Dendritic cell treated with granulocyte-macrophage colony-stimulating factor and Interleukin-4, amounts not matched to agents 40 ng/mL and 50 ng/mL, for 4 days (primary cell): ENCODE results near the gene AMFR.

Experiments
- H3K27ac Mint-ChIP-seq: one replicate; pipeline ENCODE4 v1.8.0; 2022; ENCODE audit warnings: mild to moderate bottlenecking, mixed read lengths
- H3K27me3 Mint-ChIP-seq: one replicate; pipeline ENCODE4 v1.8.0; 2022; ENCODE audit warnings: mild to moderate bottlenecking, mixed read lengths
- H3K36me3 Mint-ChIP-seq: one replicate; pipeline ENCODE4 v1.8.0; 2022; ENCODE audit warnings: low read depth, mixed read lengths
- H3K4me1 Mint-ChIP-seq: one replicate; pipeline ENCODE4 v1.8.0; 2022; ENCODE audit warnings: low read depth, mixed read lengths
- H3K4me3 Mint-ChIP-seq: one replicate; pipeline ENCODE4 v1.8.0; 2022; ENCODE audit warnings: mild to moderate bottlenecking, moderate library complexity, mixed read lengths
- H3K9me3 Mint-ChIP-seq: one replicate; pipeline ENCODE4 v1.8.0; 2022; ENCODE audit warnings: mixed read lengths
- intact Hi-C: fragments of 100-400 bp; cut with micrococcal nuclease; formaldehyde crosslinking; loops from one replicate; pipeline ENCODE4 v1.15.0; 2022

AMFR gene

DNA sequence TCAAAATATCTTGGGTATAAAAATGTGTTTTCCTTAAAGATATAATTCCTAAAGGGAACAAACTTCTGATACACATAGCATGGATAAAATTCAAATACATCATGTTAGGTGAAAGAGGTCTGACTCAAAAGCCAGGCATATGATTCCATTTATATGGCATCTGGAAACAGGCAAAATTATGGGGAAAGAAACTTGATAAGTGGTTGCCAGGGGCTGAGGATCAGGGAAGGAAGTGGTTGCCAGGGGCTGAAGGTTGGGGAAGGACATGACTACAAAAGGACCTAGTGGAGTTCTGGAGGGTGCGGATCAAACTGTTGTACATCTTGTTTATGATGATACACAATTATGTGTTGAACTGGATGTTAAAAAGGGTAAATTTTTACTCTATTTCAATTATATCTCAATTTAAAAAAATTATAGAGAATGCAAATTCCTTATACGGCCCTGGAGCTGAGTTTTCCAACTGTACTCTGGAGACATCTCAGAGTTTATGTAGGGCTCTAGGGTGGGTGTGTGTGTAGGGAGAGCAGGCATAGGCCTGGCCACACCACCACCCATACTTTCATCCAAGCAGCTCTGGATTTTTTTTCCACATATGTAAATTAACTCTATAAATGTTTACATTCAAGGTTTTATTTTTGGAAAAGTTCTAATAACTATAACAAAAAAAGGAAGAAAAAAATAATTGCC, 55.0 kb downstream of the AMFR start:
- Mint-ChIP-seq H3K4me1 (no peaks in the 10 kb centered on the region), H3K4me3 (no peak overlapping the region), H3K36me3 (peaks cover 82% of the 10 kb centered on the region), H3K27me3 (no peaks in the 10 kb centered on the region), H3K9me3 (no peaks in the 10 kb centered on the region), H3K27ac (no peak overlapping the region)
- intact Hi-C loops, result no loop called here

DNA sequence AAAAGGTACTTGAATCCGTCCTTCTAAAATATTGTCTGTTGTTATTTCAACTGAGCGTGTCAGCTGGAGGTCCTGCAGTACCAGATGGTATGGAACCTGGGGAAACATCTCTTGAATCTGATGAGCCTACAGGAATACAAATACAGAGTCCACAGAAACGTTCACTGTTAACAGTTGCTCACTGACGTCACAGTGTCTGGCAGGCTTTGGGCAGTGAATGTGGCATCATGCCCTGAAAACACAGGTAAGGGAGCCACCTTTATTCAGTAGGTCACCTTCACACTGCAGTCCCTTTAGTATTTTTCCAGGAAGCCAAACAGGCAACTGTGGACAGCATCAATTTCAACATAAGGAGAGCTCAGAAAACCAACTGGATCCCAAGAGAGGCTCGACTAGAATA, 56.1 kb downstream of the AMFR start:
- Mint-ChIP-seq H3K9me3 (no peaks in the 10 kb centered on the region), H3K36me3 (peaks cover 82% of the 10 kb centered on the region), H3K4me3 (no peak overlapping the region), H3K27ac (no peak overlapping the region), H3K27me3 (no peaks in the 10 kb centered on the region), H3K4me1 (no peaks in the 10 kb centered on the region)
- intact Hi-C loops, result no loop called here

DNA sequence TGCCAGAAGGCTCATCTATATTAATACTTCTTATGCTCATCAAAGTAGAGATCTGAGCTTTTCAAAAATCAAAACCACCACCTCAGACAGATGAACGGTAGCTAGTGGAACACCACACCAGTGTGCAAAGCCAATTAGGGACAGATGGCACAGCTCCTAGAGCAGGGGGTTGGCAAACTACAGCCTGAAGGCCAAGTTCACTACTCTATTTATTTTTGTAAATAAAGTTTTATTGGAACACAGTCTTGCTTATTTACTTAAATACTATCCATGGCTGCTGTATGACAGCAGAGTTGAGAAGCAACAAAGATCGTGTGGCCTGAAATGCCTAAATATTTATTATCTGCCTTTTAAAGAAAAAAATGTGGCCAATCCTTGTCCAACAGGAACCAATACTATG, 56.8 kb downstream of the AMFR start:
- no peak overlapping the region for H3K4me3 Mint-ChIP-seq
- H3K27me3 Mint-ChIP-seq, result no peaks in the 10 kb centered on the region
- H3K9me3 Mint-ChIP-seq, result no peaks in the 10 kb centered on the region
- H3K36me3 Mint-ChIP-seq, result peaks cover 82% of the 10 kb centered on the region
- no peaks in the 10 kb centered on the region for H3K4me1 Mint-ChIP-seq
- H3K27ac Mint-ChIP-seq, result no peak overlapping the region
- intact Hi-C loops, result no loop called here

DNA sequence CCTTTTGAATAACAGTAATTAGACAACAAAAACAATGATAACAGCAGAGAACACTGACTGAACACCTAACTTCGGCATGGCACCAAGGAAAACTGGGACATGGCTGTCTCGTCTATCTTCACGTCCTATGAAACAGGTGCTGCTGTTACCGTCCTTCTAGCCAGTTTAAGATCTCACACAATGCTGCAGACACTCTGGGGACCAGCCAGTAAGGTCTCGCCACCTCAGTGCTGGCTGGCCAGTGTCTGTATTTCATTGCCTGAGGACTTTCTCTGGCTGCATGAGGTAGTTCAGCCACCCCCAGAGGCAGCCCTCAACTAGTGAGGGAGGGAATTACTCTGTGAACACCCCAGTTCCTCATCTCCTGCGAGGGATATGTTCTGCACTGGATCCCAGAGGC, 57.6 kb downstream of the AMFR start:
- no peak overlapping the region for H3K4me3 Mint-ChIP-seq
- H3K4me1 Mint-ChIP-seq, result no peaks in the 10 kb centered on the region
- intact Hi-C loops, result no loop called here
- H3K27ac Mint-ChIP-seq, result no peak overlapping the region
- no peaks in the 10 kb centered on the region for H3K27me3 Mint-ChIP-seq
- H3K36me3 Mint-ChIP-seq, result peaks cover 82% of the 10 kb centered on the region
- no peaks in the 10 kb centered on the region for H3K9me3 Mint-ChIP-seq

DNA sequence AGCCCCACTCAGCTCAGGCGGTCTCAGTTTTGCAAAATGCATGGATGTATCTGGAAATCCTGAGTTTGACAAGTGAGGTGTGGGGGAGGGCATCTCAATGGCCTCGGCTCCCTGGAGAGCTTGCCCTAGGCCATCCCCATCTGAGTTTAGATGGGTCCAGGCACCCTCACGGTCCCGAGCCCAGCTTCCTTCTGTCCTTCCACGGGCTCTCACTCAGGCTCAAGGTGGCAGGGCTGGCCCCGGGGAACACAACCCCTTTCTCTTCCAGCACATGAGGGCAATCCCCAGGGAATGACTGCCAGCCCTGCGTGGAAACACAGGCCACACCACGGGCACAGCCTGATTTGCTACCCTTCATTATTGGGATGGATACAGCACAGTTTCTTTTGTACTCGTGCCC, 58.4 kb downstream of the AMFR start:
- H3K9me3 Mint-ChIP-seq, result no peaks in the 10 kb centered on the region
- H3K27me3 Mint-ChIP-seq, result no peaks in the 10 kb centered on the region
- H3K4me3 Mint-ChIP-seq, result no peak overlapping the region
- H3K4me1 Mint-ChIP-seq, result no peaks in the 10 kb centered on the region
- H3K36me3 Mint-ChIP-seq, result peaks cover 82% of the 10 kb centered on the region
- intact Hi-C loops, result no loop called here
- H3K27ac Mint-ChIP-seq, result no peak overlapping the region

DNA sequence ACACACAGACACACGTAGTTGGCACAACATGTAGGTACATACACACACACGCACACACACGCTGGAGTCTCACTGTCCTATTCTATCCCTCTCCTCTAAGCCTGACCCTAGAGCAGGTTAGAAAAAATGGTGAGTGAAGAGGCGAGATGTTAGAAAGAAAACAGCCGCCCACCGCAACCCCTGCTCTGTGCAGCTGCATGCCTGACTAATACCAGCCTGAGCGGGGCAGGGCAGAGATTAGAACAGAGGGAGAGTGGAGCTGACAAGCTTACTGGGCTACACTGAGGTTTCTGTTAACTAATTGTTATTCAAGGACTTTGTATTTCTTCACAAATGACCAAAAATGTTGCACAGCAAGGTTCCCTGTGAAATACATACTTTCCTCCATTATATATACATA, 59.8 kb downstream of the AMFR start:
- Mint-ChIP-seq H3K27ac (no peak overlapping the region), H3K4me3 (no peak overlapping the region), H3K4me1 (no peaks in the 10 kb centered on the region), H3K36me3 (peaks cover 94% of the 10 kb centered on the region), H3K27me3 (no peaks in the 10 kb centered on the region), H3K9me3 (no peaks in the 10 kb centered on the region)
- intact Hi-C loops, result no loop called here

DNA sequence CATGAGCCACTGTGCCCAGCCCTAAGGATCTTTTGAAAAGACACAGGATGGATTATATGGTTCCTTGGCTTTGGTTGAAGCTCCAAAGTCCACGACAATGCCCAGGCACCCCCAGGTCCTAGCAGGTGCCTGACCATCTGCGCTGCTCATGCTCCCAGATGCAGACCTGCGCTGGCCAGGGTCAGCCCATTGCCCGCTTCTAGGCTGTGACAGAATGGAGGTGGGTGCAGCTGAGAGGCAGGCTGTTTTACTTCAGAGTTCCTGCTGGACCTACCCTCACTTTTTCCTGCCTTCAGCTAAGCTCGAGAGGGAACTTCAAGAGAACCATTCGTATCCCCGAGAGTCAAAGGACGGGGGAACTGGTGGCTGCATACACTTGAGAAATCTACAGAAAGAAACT, 60.5 kb downstream of the AMFR start:
- H3K27ac Mint-ChIP-seq, result no peak overlapping the region
- no peaks in the 10 kb centered on the region for H3K9me3 Mint-ChIP-seq
- no peak overlapping the region for H3K4me3 Mint-ChIP-seq
- peaks cover 93% of the 10 kb centered on the region for H3K36me3 Mint-ChIP-seq
- intact Hi-C loops, result no loop called here
- no peaks in the 10 kb centered on the region for H3K27me3 Mint-ChIP-seq
- peaks cover 3% of the 10 kb centered on the region for H3K4me1 Mint-ChIP-seq

DNA sequence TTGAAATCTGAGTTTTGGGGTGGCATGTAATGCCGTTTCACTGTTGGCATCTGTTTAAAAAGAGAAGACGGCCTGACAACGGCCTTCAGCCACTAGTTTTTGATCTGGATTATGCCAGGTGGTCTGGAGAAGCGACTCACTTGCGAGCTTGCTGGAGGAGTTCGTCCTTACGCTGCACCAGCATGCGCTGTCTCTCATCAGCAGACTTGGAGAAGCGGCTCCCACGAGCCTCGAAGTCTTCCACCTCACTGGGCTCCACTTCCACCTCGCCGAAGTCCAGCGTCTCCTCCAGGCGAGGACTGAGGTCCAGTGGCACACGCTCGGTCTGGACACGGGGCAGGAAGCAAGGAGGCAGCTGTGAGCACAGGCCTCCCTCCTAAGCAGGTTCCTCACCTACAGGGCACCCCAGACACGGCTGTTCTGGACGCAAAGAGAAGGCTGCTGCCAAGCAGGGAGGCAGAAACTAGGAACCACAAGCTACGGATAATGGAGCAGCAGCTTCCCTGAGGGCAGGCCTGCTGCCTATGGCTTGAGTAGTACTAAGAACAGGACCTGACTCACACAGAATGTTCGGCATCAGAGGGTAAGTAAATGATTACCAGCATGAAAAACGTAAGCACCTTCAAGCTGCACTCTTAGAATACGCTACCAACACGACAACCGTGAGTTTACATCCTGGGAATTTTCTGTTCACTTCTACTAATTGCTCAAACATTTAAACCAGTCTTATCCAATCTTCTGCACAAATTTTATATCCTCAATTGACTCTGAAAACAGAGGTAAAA, 61.4 kb downstream of the AMFR start:
- intact Hi-C loops, result no loop called here
- H3K36me3 Mint-ChIP-seq, result peaks cover 86% of the 10 kb centered on the region
- no peak overlapping the region for H3K4me3 Mint-ChIP-seq
- no peaks in the 10 kb centered on the region for H3K27me3 Mint-ChIP-seq
- no peak overlapping the region for H3K27ac Mint-ChIP-seq
- no peaks in the 10 kb centered on the region for H3K9me3 Mint-ChIP-seq
- H3K4me1 Mint-ChIP-seq, result peaks cover 8% of the 10 kb centered on the region

DNA sequence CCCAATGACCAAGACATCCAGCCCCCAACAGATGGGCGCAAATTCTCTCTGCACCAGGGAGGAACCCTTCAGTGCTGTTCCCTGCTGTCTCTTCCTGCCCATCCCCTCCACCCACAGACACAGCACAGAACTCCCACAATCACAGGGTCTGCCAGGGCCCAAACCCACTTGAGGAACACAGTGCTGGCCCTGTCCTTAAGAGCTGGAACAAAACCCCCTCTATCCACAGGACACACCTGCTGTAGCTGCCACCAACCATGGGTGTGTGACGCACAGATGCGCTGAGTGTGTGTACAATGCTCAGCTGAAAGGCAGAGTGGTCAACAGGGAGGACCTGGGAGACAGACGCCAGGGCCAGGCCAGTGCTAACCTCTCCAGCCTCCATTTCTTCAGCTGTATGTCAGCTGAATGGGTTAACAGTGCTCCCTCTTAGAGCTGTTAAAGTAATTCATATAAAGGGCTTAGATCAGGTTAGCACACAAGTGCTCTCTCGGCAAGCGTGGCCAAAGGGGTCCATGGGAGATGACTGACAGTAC, 62.1 kb downstream of the AMFR start:
- intact Hi-C loops, result no loop called here
- Mint-ChIP-seq H3K27me3 (no peaks in the 10 kb centered on the region), H3K27ac (no peak overlapping the region), H3K9me3 (no peaks in the 10 kb centered on the region), H3K36me3 (peaks cover 78% of the 10 kb centered on the region), H3K4me1 (peaks cover 11% of the 10 kb centered on the region), H3K4me3 (no peak overlapping the region)

DNA sequence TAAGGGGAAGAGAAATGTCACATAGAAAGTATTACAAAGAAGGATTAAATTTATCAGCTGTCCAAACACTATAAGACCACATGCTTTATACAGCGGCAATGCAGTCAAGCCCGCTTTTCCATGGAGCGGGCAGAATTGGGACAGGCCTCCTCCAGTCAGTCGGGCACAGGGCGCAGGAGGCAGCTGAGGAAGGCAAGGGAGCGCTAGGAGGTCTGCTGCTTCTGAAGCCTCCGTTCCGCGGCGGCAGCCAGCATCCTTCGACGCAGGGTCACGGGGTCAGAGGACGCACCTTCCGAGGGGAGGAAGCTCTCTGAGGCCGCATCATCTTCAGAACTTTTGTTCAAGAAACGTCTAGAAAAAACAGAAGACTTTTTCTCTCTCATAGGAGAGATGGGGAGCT, 62.6 kb downstream of the AMFR start:
- Mint-ChIP-seq H3K27me3 (no peaks in the 10 kb centered on the region), H3K4me1 (peaks cover 16% of the 10 kb centered on the region), H3K36me3 (peaks cover 73% of the 10 kb centered on the region), H3K4me3 (no peak overlapping the region), H3K27ac (no peak overlapping the region), H3K9me3 (no peaks in the 10 kb centered on the region)
- intact Hi-C loops, result no loop called here

DNA sequence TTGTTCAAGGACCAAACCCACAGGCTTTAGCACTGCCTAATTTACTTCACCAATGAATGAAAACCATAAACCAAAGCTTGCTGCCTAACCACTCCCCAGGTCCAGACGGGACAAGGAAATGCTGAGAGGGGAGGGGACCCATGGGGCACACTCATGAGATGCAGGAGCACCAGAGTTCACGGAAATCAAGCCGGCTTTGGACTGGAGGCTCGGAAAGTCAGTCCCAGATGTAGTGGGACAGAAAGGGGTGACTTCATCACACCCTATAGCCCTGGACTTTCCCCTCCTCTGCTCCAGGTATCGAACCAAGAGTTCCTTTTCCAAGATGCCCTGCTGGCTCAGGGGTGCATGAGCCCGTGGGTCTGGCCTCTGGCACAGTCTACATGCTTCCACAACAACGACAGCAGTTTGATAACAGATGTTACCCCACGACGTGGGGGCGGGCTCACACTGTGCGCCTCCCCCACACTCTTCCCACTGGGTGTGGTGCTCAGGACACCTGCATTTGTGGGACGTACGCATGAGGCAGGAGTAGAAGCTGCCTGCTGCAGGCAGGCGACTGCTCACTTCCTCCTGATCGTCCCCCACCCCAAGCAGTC, 63.2 kb downstream of the AMFR start:
- peaks cover 67% of the 10 kb centered on the region for H3K36me3 Mint-ChIP-seq
- H3K4me3 Mint-ChIP-seq, result no peak overlapping the region
- H3K27ac Mint-ChIP-seq, result no peak overlapping the region
- no peaks in the 10 kb centered on the region for H3K9me3 Mint-ChIP-seq
- H3K4me1 Mint-ChIP-seq, result peaks cover 22% of the 10 kb centered on the region
- no peaks in the 10 kb centered on the region for H3K27me3 Mint-ChIP-seq
- intact Hi-C loops, result no loop called here

DNA sequence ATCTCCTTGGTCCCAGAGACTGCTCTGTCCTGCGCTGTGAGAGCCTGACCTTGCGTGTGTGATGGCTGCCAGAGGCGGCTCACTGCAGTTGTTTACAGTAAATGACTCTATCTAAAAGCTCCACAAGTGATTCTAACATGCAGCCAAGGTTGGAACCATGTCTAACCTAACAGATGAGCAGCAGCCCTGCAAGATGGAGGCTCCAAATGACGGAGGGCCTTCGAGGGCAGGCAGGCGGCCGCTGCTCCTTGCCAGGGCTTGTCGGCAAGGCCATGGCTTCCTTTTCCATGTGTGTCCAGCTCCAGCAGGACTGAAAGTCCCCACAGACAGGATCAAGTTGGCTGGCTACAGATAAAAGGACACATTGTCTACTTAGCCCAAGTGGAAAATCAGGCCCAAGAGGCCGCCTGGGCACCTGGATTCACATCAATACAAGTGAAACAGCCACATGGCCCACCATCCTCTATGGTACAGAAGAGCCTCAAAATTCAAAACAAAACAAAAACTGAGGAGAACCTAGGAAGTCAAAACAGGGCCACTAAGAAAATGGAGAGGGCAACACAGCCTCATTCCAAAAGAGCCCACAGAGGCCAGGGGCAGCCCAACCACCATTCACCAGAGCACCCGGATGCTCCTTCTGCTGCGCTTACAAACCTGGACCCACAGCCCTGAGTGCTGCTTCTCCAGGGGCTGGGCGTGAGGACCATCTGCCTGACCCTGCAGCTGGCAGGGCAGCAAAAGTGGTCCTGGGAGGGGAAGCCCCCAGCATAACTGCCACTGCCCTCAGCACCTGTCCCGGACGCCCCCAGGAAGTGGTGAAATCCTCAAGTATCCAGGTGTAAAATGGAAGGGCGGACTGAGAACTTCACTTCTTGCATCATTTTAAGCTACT, 65.0 kb downstream of the AMFR start:
- no peak overlapping the region for H3K27ac Mint-ChIP-seq
- intact Hi-C loops, result no loop called here

DNA sequence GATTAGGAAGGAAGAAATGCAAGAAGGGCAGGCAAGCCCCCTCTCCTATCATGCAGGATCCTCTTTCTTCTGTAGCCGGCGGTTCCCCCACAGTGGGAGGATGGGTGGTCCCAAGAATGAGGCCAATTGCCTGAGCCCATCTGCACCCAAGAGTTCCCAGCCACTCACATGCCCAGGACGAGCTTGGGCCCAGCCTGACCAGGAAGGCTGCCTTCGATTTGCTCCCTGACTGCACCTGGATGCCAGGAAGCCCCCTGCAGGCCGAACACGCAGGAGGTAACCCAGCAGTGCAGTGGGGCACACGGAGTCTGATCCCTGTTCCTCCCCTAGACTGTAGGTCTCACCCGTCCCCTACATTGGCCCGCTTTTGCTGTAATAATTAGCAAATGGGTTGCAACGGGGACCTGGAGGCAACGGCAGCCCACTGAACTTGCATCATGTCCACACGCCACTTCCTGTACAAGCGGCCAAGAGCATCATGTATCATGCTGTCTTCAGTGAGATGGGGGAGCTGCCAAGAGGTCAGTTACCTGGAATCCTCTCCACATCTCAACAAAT, 67.5 kb downstream of the AMFR start:
- Mint-ChIP-seq H3K9me3 (no peaks in the 10 kb centered on the region), H3K4me3 (no peak overlapping the region), H3K36me3 (peaks cover 27% of the 10 kb centered on the region), H3K4me1 (peaks cover 32% of the 10 kb centered on the region), H3K27ac (no peak overlapping the region), H3K27me3 (no peaks in the 10 kb centered on the region)
- intact Hi-C loops, result no loop called here

More for the DNA sequence above, 65.0 kb downstream of the AMFR start:
- Mint-ChIP-seq H3K4me1 (peaks cover 32% of the 10 kb centered on the region), H3K36me3 (peaks cover 52% of the 10 kb centered on the region), H3K9me3 (no peaks in the 10 kb centered on the region), H3K27me3 (no peaks in the 10 kb centered on the region), H3K4me3 (no peak overlapping the region)
